Activated T-helper 1 cell treated with Interleukin-2 at 50 U/mL for 16 hours (primary cell): ENCODE data around the gene ANKLE1.

ENCODE experiments used
- DNase-seq: peaks from one replicate; pipeline ENCODE4 v3.0.0-alpha.2; 2020; ENCODE audit warnings: low read depth

Gene ANKLE1

DNA sequence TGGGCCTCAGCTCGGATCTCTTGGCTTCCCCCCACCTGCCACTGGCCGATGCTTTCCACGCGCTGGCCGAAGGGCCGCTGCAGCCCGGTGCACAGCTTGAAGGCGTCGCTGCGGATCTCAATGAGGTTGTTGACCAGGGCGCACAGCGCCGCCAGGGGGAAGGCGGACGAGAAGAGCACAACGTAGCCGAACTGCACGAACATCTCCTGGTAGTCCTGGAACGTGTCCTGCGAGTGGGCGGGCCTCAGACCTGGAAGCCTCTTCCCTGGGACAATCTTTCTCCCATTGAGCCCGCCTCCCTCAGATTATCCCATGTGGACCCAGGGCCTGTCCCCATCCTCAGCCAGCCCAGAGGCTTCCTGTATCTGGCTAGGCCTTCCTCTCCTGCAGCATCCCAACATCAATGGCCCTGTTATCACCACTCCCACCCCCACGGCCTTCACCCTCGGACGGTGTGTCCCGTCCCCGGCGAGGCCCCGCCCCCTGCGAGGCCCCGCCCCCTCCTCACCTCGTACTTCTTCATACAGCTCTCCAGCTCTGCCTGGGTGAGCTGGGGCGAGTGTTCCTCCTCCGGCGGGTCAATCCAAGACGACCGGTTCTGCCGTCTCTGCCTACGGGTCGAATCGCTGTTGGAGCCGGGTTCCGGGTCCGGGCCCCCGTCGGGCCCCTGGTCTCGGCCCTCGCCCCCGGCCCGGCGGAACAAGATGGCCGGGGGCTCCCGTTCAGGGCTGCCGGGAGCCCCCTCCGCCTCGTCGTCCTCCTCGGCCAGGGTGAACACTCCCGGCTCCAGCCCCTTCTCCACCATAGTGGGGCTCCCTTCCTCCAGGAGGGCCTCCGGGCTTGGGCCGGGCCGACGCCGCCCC is 46.2 kb downstream of the ANKLE1 start:
- peak; percentile 31 for DNase-seq

- DNase-seq: peak; percentile 27
Measured at GRCh38 chr19:17328517-17329365, 47.0 kb downstream of the ANKLE1 start.

DNA sequence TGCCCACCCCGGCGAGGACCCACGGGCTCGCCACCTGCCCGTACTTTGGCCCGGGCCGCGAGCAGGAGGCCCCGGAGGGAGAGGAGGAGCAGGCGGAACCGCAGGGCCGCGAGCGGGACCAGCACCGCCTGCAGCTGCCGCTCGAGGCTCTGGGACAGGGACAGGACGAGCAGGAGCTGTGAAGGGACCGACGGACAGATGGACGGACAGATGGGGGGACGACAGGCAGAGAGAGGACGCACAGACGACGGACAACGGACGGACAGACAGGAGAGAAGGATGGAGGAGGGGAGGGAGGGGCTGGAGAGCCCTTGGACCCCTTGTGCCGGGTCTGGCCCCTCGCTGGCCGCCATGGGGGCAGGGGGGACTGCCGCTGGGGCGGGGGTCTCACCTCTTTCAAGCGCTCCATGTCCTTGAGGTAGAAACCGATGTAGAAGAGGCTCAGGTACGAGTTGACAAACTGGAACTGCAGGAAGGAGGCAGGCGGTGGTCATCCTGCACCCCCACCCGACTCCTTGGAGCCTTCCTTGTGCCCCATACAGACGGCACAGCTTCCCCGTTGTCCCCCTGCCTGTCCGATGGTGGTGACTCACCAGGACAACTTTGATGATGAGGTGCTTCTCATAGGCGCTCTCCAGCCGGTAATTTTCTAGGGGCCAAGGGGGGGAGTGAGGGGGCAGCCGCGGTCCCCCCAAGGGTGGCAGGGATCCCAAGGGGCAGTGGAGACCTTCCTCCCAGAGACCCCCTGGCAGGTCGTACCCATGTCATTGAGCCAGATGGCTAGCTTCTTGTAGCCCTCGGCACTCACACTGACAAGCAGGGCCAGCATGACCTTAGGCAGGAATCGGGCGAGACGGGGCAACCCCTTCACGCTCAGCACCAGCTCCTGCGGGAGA is 47.9 kb downstream of the ANKLE1 start:
- DNase-seq: no peak

GRCh38 chr19:17330262-17331044 is 48.8 kb downstream of the ANKLE1 start:
- DNase-seq: no peak

GRCh38 chr19:17331045-17331558 is 49.4 kb downstream of the ANKLE1 start:
- DNase-seq: no peak

DNA sequence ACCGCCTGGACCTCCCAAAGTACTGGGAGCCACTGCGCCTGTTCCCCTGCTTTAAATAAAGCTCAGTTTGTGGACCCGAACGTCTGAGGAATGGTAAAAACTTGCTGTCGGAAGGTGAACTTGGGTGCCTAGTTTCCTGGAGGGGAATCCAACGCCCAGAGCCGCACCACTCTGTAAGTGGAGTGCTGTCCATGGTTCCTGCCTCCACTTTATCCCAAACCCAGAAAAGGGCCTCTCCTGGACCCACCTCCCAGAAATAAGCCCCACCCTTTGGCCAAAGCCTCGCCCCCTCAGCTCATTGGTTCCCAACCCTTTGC is 50.6 kb downstream of the ANKLE1 start:
- DNase-seq: no peak

GRCh38 chr19:17332677-17333581 is 51.2 kb downstream of the ANKLE1 start:
- DNase-seq: no peak

DNA sequence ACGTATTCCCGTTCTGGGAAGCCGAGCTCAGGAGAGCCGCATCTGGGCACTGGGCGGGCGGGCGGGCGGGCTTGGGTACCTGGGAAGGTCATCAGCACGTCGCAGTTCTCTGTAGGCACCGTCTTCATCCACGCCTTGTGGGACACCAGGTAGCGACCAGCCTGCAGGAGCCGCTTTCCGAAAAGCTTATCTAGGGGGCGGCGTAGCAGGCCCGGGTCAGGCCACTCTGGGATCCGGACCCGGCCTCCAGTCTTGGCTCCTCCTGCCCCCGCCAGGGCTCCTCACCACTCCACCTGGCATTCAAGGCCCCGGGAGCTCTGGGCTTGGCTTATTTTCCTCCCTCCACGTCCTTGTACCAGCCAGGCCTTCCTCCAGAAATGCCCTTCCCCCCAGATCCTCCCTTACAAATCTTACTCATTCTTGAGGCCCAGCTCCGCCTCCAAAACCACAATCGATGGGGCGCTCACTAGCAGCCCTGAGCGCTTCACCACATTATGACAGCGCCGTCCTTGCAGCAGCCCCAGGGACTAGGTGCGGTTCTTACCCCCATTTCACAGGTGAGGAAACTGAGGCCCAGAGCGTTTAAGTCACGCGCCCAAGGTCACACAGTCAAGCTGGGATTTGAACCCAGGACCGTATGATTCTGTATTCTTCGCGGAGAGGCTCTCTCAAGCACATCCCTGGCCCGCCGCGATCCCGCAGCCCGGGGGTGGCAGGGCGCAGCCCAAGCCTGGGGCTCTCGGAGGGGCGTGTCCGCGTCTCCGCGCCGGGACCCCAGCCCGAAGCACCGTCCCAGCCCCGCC is 52.1 kb downstream of the ANKLE1 start:
- DNase-seq: peak; percentile 63

DNA sequence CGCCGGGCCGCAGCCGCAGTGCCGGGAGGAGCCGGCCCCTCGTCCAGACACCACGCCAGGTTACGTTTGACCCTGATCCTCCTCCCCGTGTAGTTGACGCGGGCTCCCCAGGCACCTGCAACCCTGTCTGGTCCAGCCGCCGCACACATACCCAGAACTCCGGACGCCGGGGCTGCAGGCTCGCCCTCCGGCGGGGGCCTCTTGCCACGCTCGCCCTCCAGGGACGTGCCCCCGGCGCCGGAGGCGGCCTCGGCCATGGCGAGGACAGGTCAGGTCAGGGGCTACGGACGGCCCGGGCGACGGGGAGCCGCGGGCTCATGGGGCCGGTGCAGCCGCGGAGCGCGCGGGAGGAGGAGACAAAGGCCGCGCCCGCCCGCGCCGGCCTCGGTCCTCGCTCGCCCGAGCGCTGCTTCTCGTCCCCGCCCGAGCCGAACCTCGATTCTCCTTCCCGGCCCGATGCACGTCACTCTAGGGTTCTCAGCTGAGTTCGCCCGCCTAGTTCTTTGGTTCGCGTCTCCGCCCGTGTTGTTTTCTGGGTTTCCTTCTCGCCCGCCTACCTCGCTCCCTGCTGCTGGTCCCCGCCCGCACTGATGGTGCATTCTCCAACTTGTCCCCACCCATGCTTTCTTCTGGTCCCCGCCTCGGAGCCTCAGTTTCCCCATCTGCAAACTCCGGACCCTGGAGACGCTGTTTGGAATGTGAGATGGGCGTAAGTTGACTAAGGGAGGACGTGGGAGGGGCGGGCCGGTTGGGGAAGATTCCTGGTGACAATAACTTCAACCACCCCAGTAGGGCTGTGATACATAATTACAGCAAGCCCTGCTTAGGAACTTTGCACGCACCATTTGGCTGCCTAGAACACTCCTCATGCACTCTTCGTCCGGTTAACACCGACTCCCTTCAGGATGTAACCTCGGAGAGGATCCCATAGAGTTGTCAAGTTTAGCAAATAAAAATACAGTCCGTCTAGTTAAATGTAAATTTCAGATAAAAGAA is 53.0 kb downstream of the ANKLE1 start, which contains the start of gene ANO8:
Gene ANO8 (minus strand): TSS at position 442 of the 996 bp plus-strand sequence. CDS start 185 bp downstream, at position 257.
- DNase-seq: peak; percentile 88

GRCh38 chr19:17335575-17335974 is 53.9 kb downstream of the ANKLE1 start:
- no peak for DNase-seq
